Endothelial cell of umbilical vein (primary cell): ENCODE results near the gene ICAM1. TPM values are rescaled to one million over a fixed set of nuclear protein-coding genes. Genes with fewer than 3 reads are reported as not detected.
"Not testable (repeated sequence)": the region's sequence is repeated elsewhere in the genome, so short reads cannot be mapped to it uniquely, and the experiment has no call there.

Experiments used
- BruUV-seq: library from RNA; stranded (reverse); fragments of 400-500 nt; replicated peaks from 2 replicates; lab custom pipeline; 2021; lab: Mats Ljungman, UMichigan
- CTCF ChIA-PET: fragments of 300-600, 350-600 bp; sonication (Branson Sonifier 250); formaldehyde crosslinking; loops from one replicate; lab custom pipeline; 2021; ENCODE audit warnings: antibody characterized with exemption, inconsistent platforms; lab: Charles Lee
- POLR2A ChIA-PET: fragments of 300-600, 350-600 bp; sonication (Branson Sonifier 250); formaldehyde crosslinking; loops from one replicate; lab custom pipeline; 2021; ENCODE audit warnings: antibody characterized with exemption, inconsistent platforms; lab: Charles Lee
- DNase-seq: peaks from one replicate; pipeline ENCODE4 v3.0.0-alpha.2; 2011; ENCODE audit warnings: low read depth, low spot score
- FAIRE-seq: peaks from 2 replicates; lab custom pipeline; 2011; peaks lifted over from hg19 to GRCh38; lab: Jason Lieb, UNC
- H2AFZ ChIP-seq: 2 replicates; pipeline ENCODE4 v1.6.0; 2012; ENCODE audit warnings: low read depth, low read length, control low read depth, inconsistent platforms
- H3K27ac ChIP-seq: 2 replicates; pipeline ENCODE4 v1.5.1; 2011; ENCODE audit warnings: low read depth, mild to moderate bottlenecking, control low read depth, low read length, moderate library complexity; ENCODE audit not compliant: insufficient read depth
- H3K27me3 ChIP-seq, 2 experiments: 2 replicates each; pipeline versions ENCODE4 v1.6.0 to v1.6.1; 2011; ENCODE audit warnings: low read length in 2 of 2, mixed read lengths in 1 of 2; ENCODE audit not compliant: control insufficient read depth in 2 of 2, insufficient read depth in 2 of 2
- H3K36me3 ChIP-seq, 2 experiments: 2 replicates in 1 of 2; 3 replicates in 1 of 2; pipeline ENCODE4 v1.5.1; 2011; ENCODE audit warnings: low read length in 2 of 2, mild to moderate bottlenecking in 1 of 2, moderate library complexity in 1 of 2; ENCODE audit not compliant: control insufficient read depth in 2 of 2, insufficient read depth in 2 of 2; ENCODE audit errors: extremely low read depth in 1 of 2
- H3K4me1 ChIP-seq: 3 replicates; pipeline ENCODE4 v1.5.1; 2011; ENCODE audit warnings: mild to moderate bottlenecking, low read length; ENCODE audit not compliant: control insufficient read depth, insufficient read depth; ENCODE audit errors: extremely low read depth
- H3K4me2 ChIP-seq: 2 replicates; pipeline ENCODE4 v1.6.1; 2011; ENCODE audit warnings: low read length, control low read depth, mixed read lengths; ENCODE audit not compliant: insufficient read depth
- H3K4me3 ChIP-seq, 3 experiments: fragments of 200-600 bp in 1 of 3; sonication (generic), shearing (Covaris generic) in 1 of 3; replicated peaks in 1 of 3; 2 replicates each; pipeline ENCODE4 v1.5.1; 2011 to 2016; ENCODE audit warnings: control low read depth in 3 of 3, low read length in 3 of 3, mild to moderate bottlenecking in 2 of 3, inconsistent platforms in 1 of 3, low read depth in 1 of 3, moderate library complexity in 1 of 3; ENCODE audit not compliant: insufficient read depth in 1 of 3
- H3K79me2 ChIP-seq: 2 replicates; pipeline ENCODE4 v1.6.0; 2012; ENCODE audit warnings: low read length, inconsistent platforms; ENCODE audit not compliant: control insufficient read depth, insufficient read depth
- H3K9ac ChIP-seq: replicated peaks from 2 replicates; pipeline ENCODE3; 2011; ENCODE audit warnings: low read length, control low read depth; ENCODE audit not compliant: insufficient read depth; ENCODE audit errors: extremely low read depth
- H3K9me1 ChIP-seq: replicated peaks from 3 replicates; pipeline ENCODE4 v1.6.0; 2011; ENCODE audit warnings: mild to moderate bottlenecking, low read length; ENCODE audit not compliant: control insufficient read depth, insufficient read depth; ENCODE audit errors: extremely low read depth
- H3K9me3 ChIP-seq: replicated peaks from 2 replicates; pipeline ENCODE4 v1.5.1; 2012; ENCODE audit warnings: low read length, inconsistent platforms; ENCODE audit not compliant: control insufficient read depth, insufficient read depth
- H4K20me1 ChIP-seq: replicated peaks from 2 replicates; pipeline ENCODE3; 2011; ENCODE audit warnings: mild to moderate bottlenecking, low read length; ENCODE audit not compliant: control insufficient read depth, insufficient read depth; ENCODE audit errors: extremely low read depth
- CTCF ChIP-seq, 2 donors: IDR thresholded peaks; 1 replicate in 1 of 2; 2 replicates in 1 of 2; pipeline ENCODE4 v1.5.1; 2011; ENCODE audit warnings: low read length in 2 of 2, mild to moderate bottlenecking in 2 of 2, moderate library complexity in 2 of 2, control low read depth in 1 of 2, inconsistent platforms in 1 of 2, low read depth in 1 of 2; ENCODE audit not compliant: insufficient read depth in 1 of 2; ENCODE audit errors: extremely low read depth in 1 of 2
- EZH2 ChIP-seq: IDR thresholded peaks from 2 replicates; pipeline ENCODE4 v1.6.1; 2012; ENCODE audit warnings: borderline replicate concordance, low read depth, mild to moderate bottlenecking, moderate library complexity, low read length, inconsistent platforms; ENCODE audit not compliant: severe bottlenecking
- FOS ChIP-seq: IDR thresholded peaks from 2 replicates; pipeline ENCODE4 v1.6.1; 2011; ENCODE audit warnings: mild to moderate bottlenecking, low read length, moderate library complexity, borderline replicate concordance; ENCODE audit not compliant: insufficient read depth
- GATA2 ChIP-seq: IDR thresholded peaks from 2 replicates; pipeline ENCODE4 v1.7.0; 2011; ENCODE audit warnings: low read depth, mild to moderate bottlenecking, moderate library complexity, mixed read lengths, low read length; ENCODE audit not compliant: insufficient read length, insufficient read depth
- JUN ChIP-seq: IDR thresholded peaks from 2 replicates; pipeline ENCODE4 v1.6.1; 2011; ENCODE audit warnings: borderline replicate concordance, low read depth; ENCODE audit not compliant: insufficient read length, insufficient read depth
- MAX ChIP-seq: IDR thresholded peaks from 2 replicates; pipeline ENCODE4 v1.6.1; 2011; ENCODE audit not compliant: insufficient read depth, insufficient read length
- MYC ChIP-seq: IDR thresholded peaks from one replicate; pipeline ENCODE4 v1.6.1; 2011; ENCODE audit warnings: mild to moderate bottlenecking, low read depth, low read length
- POLR2A ChIP-seq: IDR thresholded peaks from 2 replicates; pipeline ENCODE4 v1.6.1; 2012; ENCODE audit warnings: low read depth, mild to moderate bottlenecking, control low read depth, low read length
- POLR2AphosphoS5 ChIP-seq: IDR thresholded peaks from 2 replicates; pipeline ENCODE4 v1.6.1; 2012; ENCODE audit warnings: low read depth, mild to moderate bottlenecking, control low read depth, low read length, moderate library complexity; ENCODE audit not compliant: insufficient read depth
- dilution Hi-C: fragments of 300-500 bp; cut with MboI; formaldehyde crosslinking; loops from one replicate; pipeline ENCODE4 v1.15.0; 2019; ENCODE audit warnings: low sequenced_read_pairs; ENCODE audit not compliant: extremely low pct_ligation_motif_present
- intact Hi-C: fragments of 100-400 bp; cut with micrococcal nuclease; formaldehyde crosslinking; loops from one replicate; pipeline ENCODE4 v1.10.0; 2022
- polyA plus RNA-seq, 4 experiments: library from polyadenylated mRNA; depleted of rRNA in 3 of 4; stranded (reverse) in 3 of 4; unstranded in 1 of 4; fragments of >200 nt; gene quantifications; 2 replicates each; pipeline versions ENCODE4 v1.2.1 to v1.2.3, GENCODE V29; 2011 to 2012; ENCODE audit warnings: missing spikeins in 1 of 4
- total RNA-seq: library from RNA; stranded (reverse); gene quantifications from 2 replicates; pipeline ENCODE4 v1.2.3, GENCODE V29; 2021

ICAM1 gene
- total and polyA plus RNA-seq, 2 donors (not counting 3 experiments of a cell fraction or from before 2014, with no cell fraction given): 20.5 to 30.4 TPM

- no peak overlapping the region for H3K4me3 ChIP-seq
- POLR2A ChIA-PET: no interaction called here
- intact Hi-C loops (no loop called here), dilution Hi-C loops (no loop called here)
- H4K20me1 ChIP-seq: no peaks in the 10 kb centered on the region
- no peaks in the 10 kb centered on the region for H3K9me1 ChIP-seq
- no peaks in the 10 kb centered on the region for H3K27me3 ChIP-seq
- TF ChIP-seq POLR2AphosphoS5: no peak
- TF ChIP-seq FOS: no peak
- no peak for DNase-seq
- no peaks in the 10 kb centered on the region for H3K36me3 ChIP-seq
- H3K79me2 ChIP-seq: no peaks in the 10 kb centered on the region
- BruUV-seq: no TSS peak
- H3K9me3 ChIP-seq: no peaks in the 10 kb centered on the region
- H3K27ac ChIP-seq: no peak overlapping the region
- H3K9ac ChIP-seq: no peak overlapping the region
- no peak overlapping the region for H3K4me2 ChIP-seq
- FAIRE-seq: no peak
- no peak overlapping the region for H2AFZ ChIP-seq
- CTCF ChIA-PET: interaction anchor here (1.0 to 1.5 kb wide), 3 partner anchors 16 to 302 kb away, joined by 3 to 6 read pairs (median 3); no protein-coding TSS in a partner anchor
- H3K4me1 ChIP-seq: peaks cover 15% of the 10 kb centered on the region
Measured at GRCh38 chr19:10233946-10234345, 37.0 kb upstream of the ICAM1 start.

GRCh38 chr19:10235003-10235402, 35.9 kb upstream of the ICAM1 start:
- BruUV-seq: no TSS peak
- Histone ChIP-seq H4K20me1 (no peaks in the 10 kb centered on the region), H3K27ac (no peak overlapping the region), H3K36me3 (no peaks in the 10 kb centered on the region), H3K4me1 (peaks cover 15% of the 10 kb centered on the region), H2AFZ (no peak overlapping the region), H3K27me3 (no peaks in the 10 kb centered on the region), H3K9me1 (no peaks in the 10 kb centered on the region), H3K4me3 (no peak overlapping the region), H3K9ac (no peak overlapping the region), H3K9me3 (no peaks in the 10 kb centered on the region), H3K79me2 (no peaks in the 10 kb centered on the region), H3K4me2 (no peak overlapping the region)
- dilution Hi-C loops: no loop called here
- CTCF ChIA-PET: interaction anchor here (1.0 to 1.9 kb wide), 3 partner anchors 15 to 26 kb away, joined by 3 to 7 read pairs (median 6); no protein-coding TSS in a partner anchor
- TF ChIP-seq MAX (no peak), GATA2 (no peak), MYC (no peak), JUN (no peak), POLR2AphosphoS5 (no peak), FOS (no peak), POLR2A (no peak), EZH2 (no peak), CTCF (IDR thresholded peaks at IDR 0.05; ENCODE audit: extremely low read depth in 1 of 2, insufficient read depth in 1 of 2, low read depth in 1 of 2, low read length in 2 of 2) (no peak)
- FAIRE-seq: no peak
- DNase-seq: no peak
- POLR2A ChIA-PET: no interaction called here
- intact Hi-C loops: no loop called here

- H3K27me3 ChIP-seq, H3K4me2 ChIP-seq, H3K9me1 ChIP-seq, H3K27ac ChIP-seq, H3K9ac ChIP-seq, POLR2A ChIA-PET, H3K4me3 ChIP-seq, intact Hi-C loops, FAIRE-seq, H3K79me2 ChIP-seq, dilution Hi-C loops, H2AFZ ChIP-seq, H4K20me1 ChIP-seq, BruUV-seq, H3K9me3 ChIP-seq, DNase-seq, H3K36me3 ChIP-seq: not testable (repeated sequence)
- H3K4me1 ChIP-seq: peaks cover 12% of the 10 kb centered on the region
- CTCF ChIA-PET: interaction anchor here (1.2 to 1.9 kb wide), 2 partner anchors 15 to 23 kb away, joined by 5 to 7 read pairs; no protein-coding TSS in a partner anchor
Measured at GRCh38 chr19:10235409-10235808, 35.5 kb upstream of the ICAM1 start.
